D341Med (cell line): ENCODE measurements around the gene TPRG1L.

Experiments
- DNase-seq: peaks from one replicate; pipeline ENCODE4 v3.0.0; 2012; ENCODE audit warnings: low spot score

Gene TPRG1L

DNA sequence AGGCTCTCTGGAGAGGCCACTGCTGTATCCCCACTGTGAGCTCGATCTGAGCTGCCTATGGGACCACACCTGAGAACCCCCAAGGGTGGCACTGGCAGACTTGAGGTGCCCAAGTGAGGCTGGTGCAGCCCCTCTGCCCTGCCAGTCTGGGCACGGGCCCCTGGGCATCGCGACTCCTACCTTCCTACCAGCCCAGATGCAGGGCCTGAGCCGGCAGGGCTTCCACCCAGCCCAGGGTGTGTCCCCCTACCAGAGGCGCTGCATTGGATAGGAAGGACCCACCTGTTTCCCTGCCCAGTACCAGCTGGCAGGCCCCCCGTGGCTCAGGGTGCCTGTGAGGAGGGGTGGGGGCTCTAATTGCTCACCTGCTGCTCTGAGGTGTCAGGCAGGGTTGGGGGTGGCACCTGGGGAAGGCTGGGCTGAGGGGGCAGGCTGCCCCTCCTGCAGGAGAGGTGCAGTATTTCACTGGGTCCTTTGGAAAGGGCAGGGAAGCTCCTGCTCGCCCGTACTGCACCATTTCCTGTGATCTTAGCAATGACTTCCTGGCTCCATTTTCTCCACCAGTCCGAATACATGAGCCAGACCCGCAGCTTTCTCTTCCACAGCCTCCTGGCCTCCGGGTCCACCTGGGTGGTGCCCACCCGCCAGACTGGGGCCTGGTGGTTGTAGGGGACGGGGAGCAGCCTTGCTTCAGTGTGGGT, 39.3 kb downstream of the TPRG1L start:
- no peak for DNase-seq

DNA sequence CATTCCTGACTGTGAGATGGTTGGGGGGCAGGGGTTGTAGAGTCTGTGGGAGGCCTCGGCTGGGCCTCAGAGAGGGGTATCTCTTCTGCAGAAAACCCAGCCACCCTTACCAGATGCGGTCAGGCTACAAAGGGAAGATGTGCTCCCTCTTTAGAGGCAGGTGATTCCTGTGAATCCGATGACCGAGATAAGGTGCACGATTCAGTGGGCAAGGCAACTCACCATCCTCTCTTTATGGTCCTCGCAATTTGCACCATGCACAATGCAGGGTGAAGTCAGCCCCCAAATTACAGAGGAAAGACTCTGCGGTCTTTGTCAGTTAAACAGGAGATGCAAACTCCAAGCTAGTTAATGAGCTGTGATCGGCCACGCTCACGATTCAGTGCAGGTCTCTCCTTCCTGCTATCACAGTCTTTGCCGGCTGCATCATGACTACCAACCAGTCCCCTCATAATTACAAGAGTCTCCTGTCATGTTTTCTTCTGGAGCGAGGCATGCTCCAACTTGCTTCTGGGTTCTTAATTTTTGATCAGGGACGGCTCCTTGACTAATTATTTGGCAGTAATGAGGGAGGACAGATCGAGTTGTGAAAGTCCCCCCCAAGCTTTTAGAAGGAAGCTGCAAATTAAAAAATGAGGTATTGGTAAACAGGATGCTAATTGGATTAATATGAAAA, 40.0 kb downstream of the TPRG1L start:
- no peak for DNase-seq

DNA sequence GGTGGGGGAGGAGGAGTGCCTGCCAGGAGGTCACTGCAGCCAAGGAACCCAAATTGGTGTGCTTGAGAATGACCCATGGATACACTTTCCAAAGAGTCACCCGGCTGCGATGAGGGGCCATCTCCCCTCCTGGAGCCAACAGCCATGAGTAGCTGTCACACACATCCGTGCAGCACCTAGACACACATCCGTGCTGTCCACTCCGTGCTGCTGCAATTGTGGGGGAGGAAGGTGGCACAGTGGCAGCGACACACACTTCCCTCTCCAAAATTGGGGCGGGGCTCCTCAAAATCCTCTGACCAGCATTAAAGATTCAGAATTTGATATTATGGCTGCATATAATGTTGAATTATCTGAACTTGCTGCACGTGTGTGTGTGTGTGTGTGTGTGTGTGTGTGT, 43.3 kb downstream of the TPRG1L start:
- DNase-seq, result no peak

DNA sequence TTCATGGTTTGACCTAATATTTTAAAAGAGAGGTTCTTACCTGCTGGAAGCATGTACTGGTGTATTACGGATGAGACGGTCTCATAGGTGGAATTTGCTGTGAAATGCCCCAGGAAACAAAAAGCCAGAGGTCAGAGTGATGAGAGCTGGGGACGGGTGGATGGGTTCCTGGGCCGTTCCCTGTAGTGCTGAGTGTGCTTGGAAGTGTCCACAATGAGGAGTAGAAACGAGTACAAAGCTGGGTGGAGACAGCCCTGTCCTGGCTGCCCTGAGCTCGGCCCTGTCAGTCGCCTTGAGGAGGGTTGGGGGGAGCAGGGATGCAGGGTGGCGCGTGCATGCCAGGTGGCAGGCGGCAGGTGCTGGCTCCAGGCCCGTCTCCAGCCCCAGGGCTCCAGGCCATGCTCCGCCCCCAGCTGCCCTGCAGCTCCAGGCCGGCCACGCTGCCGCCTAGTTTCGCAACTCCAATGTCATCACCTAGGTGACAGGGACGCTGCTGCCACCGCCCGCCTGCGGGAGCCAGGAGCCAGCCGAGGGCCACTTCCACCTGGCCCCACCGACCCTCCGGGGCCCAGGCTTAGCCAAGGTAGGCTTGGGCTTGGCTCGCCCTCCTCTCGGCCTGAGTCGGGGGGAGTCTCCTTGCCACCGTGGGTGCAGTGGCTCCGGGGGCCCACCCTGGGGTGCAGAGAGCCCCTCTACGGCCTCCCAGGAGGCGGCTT, 43.9 kb downstream of the TPRG1L start:
- DNase-seq, result no peak

DNA sequence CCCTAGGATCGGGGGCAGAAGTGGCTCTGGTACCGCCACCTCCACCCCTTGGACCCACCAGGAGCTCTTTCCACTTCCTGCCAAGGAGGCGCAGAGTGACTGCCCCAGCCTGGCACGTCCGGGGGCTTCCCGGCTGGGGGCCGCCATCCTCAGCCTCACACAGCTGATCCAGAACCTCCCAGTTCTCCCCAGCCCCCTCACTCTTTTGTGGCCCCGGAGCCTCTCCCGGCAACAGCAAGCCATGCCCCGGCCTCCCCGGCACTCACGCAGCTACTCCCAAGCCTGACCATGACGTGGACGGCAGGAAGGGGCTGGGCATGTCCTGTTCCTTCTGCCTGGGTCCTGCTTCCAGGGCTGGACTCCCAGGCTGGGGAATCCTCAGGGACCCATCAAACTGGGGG, 44.6 kb downstream of the TPRG1L start:
- no peak for DNase-seq

DNA sequence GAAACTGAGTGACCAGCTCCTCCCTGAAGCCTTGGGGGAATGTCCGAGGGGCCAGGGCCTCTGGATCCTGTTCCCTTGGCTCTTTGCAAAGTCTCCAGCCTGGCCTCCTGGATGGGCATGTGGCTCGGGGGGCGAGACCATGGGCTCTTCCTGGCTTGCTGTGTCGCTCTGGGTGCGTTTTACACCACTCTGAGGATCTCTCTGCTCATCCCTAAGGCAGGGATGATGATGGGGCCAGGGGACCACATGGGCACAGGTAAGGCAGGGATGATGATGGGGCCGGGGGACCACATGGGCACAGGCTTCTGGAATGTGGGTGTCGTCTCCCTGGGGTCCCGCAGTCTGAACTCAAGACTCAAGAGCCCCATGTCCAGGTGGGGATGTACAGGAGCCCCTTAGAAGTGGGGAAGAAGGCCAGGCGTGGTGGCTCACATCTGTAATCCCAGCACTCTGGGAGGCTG, 45.2 kb downstream of the TPRG1L start:
- no peak for DNase-seq

DNA sequence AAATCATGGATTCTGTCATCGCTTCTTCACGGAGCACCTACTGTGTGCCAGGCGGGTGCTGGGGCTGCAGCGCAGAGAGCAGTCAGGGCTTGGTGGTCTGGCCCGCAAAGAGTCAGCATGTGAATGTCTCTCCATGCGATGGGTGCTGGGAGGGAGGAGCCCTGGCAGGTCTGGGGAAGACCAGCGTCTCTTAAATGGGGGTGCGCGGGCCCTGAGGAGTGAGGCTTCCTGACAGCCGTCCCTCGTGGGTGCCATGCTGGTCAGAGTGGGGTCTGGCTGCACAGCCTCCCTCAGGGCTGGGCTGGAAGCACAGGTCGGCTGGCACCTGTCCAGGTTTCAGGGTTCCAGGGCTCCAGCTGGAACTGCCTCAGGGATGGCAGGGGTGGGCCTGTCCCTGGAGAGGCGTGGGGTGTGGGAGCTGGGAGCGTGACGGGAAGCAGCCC, 46.0 kb downstream of the TPRG1L start:
- DNase-seq, result no peak

DNA sequence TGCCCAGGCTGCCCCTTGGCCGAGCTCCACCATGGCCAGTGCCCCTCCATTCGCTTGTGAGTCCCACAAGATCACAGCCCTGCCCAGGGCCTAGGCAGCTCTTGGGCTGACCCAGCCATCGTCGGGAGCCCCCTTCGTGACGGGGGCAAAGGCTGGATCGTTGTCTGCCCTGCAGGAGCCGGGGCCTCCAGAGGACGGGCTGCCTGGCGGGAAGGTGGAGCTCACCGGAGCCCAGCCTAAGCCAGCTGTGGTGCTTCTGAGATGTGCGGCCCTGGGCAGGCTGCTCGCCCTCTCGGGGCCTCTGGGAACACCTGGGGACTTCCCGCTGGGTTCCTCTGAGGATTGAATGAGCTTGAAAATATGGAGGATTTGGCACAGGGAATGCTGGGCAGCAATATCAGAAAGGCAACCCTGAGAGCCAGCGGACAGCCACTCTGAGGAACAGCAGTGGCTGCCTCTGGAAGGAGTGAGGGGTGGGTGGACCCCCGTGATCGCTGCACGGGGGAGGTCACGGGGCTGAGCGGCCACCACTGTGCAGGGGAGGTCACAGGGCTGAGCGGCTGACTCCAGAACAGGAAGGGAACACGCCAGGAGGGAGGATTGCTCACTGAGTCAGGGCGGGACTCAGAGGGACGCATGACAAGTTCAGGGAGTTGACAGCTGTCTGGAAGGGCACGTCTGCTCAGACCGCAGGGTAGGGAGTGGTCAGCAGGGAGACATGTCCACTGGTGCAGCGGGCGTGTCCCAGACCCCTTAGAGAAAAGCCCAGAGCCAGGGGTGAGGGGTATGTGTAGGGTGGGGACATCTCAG, 46.8 kb downstream of the TPRG1L start:
- DNase-seq, result no peak

DNA sequence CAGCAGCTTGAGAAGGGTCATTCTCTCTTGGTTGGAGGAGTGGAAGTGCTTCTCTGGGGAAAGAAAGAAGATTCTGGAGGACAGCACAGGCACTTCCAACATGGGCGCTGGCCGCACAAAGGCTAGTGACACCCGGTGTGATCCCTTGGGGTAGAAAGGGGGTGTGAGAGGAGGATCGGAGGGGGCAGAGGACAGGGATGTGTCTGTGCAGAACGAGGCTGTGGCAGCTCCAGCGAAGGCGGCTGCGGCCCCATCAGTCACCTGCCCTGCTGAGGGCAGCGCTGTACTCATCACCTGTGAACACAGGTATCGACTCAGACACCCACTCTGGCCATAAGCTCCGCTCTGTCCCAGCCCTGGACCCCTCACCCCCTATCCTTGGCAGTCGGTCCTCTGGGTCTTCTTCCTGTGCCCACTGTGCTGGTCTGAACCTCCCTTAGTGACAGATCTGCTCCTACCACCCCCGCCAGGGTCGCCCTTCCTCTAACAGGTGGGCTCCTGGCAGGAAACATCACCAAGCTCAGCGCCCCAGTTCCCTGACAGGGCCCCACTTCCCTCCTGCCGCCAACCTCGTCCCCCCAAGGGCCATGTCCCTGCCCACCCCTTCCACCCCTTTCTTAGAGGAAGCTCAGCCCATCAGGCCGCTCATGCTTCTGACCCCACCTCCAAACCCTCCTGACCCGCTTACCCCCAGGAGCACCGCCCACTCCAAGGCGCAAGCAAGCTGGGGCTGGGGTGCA, 47.6 kb downstream of the TPRG1L start:
- DNase-seq, result no peak

DNA sequence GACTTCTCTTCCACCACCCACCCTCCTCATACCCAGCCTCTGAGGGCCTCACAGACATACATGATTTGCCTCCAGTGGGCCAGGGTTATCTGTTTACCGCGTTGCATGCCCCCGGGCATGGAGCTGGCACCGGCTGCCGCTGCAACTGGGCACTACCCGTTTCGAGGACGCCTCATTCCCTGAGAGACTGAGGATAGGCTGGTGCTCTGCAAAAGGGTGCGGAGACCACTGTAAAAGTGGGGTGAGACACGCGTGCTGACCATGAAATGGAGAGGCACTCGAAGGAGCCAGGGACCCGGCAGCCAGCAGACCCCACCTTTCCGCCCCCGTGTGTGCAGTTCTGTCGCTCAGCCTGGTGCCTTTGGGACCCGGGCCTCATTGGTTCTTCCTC, 48.2 kb downstream of the TPRG1L start:
- no peak for DNase-seq

DNA sequence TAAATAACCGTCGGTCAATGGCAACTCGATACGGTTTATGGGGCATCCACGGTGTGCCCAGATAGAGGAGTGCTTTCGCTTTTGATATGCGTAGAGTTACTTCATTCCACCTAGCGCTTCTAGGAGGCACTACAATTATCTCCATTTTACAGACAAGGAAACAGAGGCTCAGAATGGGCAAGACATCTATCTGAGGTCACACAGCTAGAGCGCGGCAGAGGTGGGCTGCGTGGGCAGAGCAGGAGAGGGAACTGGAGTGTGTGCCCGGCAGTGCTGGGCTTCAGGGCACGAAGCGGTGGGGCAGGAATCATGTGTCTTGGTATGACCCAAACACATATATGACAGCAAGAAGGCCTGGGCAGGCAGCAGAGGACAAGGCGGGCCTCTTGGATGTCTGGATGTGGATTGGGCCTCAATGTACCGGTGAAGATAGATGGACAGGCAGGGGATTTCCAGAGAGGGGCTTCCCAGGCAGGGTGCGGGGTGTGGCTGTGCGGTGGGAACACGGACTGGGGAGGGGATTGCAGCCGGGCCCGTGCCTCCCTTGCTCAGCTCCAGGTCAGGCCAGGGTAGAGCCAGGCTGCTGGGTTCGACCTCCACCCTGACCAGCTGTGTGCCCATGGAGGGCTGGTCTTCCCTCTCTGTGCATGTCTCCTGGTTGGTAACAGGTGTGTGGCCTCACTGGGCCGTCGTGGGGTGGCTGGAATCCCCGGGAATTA, 48.7 kb downstream of the TPRG1L start:
- no peak for DNase-seq

DNA sequence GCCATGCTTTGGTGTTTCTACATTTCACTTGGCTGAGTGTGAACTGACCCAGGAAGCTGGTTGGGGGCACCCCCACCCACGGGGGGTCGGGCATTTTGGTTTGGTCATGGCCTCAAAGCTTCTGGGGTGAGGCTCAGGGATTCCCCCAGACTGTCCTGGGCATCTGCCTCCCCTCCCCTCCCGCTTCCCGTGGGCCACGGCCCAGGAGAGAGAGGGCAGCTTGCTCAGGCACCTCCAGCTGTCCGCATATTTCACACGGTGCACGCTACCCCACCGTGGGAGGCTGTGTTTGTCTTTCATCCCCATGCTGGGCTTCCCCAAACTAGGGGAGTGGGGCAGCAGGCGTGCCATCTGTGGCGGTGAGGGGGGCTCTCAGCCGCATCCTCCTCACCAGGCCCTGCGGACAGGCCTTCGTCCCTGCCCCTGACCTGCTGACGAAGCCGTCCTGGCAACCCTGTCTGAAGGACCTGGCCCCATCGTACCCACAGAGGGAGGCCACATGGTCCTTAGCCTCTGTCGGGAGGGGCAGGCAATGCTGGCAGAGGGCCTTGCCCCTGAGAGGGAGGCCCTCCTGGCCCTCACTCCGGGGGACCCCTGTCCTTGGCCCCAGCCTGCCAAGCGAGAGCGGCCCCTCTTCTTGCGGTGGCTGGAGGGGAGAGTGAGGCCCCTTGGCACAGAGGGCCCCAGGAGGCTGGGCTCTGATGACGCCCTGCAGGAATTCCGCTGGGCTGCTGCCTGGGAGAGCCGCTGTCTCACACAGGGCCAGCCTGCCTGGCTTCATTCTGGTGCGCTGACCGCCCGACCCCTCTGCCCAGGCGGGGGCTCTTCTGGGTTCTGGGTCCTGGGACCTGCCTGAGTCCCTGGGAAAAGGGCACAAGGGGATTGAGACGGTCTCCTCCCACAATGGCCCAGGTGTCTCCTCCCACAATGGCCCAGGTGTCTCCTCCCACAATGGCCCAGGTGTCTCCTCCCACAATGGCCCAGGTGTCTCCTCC, 49.6 kb downstream of the TPRG1L start:
- no peak for DNase-seq

DNA sequence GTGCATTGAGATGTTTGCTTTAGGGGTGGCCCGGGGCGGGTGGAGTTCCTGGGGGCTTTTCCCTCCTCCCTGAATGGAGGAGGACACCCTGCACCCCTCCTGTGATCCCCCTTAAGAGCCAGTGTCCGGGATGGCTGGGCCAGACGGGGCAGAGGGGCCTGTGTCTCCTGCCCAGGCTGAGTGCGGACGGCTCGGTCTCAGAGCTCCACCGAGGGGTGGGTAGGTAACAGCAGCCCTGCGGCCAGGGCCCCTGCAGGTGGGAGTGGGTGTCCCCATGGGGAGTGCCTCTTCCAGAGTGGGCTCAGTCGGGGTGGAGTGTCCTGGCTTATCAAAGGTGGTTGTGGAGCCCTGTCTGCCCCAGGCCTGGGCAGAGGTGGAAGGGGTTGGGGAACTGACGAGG, 50.6 kb downstream of the TPRG1L start:
- no peak for DNase-seq

DNA sequence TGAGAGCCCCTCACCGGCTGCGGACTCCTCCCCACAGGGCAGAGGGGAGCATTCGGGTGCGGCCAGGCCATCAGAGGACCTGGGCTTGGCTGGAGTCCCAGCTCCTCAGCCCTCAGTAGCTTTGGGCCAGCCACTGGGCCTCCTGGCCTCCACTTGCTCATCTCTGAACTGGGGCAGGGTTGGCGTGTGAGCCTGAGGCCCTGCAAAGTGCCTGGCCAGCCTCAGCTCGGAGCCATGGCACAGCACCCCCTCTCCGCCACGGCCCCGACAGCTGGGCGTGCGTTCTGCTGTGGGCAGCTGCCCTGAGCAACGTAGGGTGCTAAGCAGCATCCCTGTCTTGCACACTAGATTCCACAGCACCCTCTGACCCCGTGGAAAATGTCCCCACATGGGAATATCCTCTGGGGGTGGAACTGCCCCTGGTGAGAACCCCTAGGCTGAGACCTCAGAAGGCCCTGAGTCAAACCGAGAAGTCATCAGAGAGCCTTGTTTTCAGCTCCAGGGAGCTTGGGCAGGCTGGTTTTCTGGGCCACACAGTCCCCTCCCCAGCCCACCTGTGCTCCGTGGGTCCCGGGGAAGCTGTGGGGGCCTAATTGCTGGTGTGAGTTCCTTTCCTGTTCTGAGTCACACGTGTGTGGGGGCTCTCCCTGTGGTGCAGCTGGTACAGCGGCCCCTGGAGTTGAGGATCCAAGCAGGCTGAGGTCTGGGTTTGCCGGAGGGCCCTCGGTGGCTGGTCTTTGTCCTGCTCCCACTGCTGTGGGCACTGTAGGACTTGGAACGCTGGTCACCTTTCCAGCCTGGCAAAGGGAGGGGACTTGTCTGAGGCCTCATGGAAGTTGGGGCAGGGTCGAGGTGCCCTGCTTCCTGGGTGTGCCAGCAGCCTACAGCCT, 52.0 kb downstream of the TPRG1L start:
- no peak for DNase-seq

DNA sequence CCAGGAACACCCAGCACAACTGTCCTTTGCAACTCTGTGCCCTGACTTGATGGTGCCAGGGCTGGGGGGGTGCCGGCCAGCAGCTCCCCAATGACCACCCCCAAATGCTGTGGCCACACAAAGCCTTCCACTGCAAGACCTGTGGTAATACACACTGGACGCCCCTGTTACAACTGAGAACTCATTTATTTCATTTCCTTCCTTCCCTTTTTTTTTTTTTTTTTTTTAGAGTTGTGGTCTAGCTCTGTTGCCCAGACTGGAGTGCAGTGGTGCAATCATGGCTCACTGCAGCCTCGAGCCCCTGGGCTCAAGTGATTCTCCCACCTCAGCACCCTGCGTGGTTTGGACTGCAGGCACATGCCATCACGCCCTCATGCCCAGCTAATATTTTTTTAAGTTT, 52.7 kb downstream of the TPRG1L start:
- DNase-seq, result no peak

DNA sequence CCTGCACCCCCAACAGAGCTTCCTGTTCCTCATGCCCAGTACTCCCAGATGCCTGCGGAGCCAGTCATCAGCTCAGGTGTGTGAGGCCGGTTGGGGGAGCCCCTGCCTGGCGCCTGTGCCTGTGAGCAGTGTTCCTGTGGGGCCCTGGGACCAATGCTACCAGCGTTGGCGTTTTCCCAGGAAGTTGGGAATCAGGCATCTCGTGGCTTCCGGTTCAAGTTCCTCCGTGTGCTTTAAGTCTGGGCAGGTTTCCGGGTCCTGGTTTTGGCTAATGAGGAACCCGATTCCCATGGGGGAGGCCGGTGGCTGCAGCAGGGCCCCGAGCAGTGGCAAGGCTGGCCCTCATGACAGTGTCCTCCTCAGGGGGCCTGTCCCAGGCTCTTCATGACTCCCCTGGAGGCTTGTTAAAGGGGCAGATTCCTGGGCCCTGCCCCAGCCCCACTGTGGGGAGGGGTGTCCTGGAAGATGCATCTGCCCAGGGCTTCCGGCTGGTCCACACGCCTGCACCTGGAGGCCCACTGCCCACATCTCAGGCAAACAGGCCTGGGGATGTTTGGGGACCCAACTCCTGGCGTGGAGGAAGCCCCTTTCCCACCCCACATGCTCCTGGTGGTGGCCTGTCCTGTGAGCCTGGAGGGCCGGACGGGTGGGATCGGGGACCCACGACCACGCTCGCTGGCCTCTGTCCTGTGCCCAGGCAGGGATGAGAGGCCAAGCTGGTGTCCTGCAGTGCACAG, 53.7 kb downstream of the TPRG1L start:
- DNase-seq, result no peak

DNA sequence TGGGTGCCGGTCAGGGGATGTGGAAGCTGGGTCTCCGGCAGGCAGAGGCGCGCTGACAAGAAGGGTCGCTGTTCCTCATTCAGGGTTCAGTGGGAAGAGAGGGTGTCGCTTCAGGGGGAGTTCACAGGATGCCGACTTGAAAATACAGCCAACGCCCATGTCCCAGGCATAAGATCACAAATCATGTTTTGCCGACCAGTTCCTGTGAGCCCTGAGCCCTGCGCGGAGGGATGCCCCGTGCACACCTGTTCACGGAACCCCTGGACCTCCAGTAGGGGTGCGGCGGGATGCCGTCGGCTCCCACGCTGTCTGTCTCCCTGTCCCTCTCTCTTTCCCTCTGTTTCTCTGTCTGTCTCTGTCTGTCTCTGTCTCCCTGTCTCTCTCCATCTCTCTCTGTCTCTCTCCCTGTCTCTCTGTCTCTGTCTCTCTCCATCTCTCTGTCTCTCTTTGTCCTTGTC, 54.3 kb downstream of the TPRG1L start:
- DNase-seq, result no peak
